Spleen (tissue), 7 donors: Measurements from ENCODE around the gene HUS1.

Experiments
- POLR2A ChIP-seq, 3 donors: fragments of 450-650 bp; IDR thresholded peaks; one replicate each; pipeline ENCODE4 v1.5.1; 2017; ENCODE audit warnings: antibody characterized with exemption in 3 of 3, mild to moderate bottlenecking in 1 of 3
- POLR2AphosphoS5 ChIP-seq, 3 donors: sonication (generic); formaldehyde crosslinking; IDR thresholded peaks; one replicate each; pipeline ENCODE4 v1.5.1; 2017; ENCODE audit warnings: antibody characterized with exemption in 3 of 3
- TF ChIP-seq, protein P1 (sequence below), 11 experiments: fragments of 200-600 bp in 7 of 11; fragments of 450-650 bp in 4 of 11; sonication (generic) in 4 of 11; IDR thresholded peaks in 8 of 11; conservative IDR thresholded peaks in 3 of 11; 1 replicate in 7 of 11; 2 replicates in 4 of 11; pipeline versions ENCODE4 v1.4.0 to v1.8.0; 2016 to 2021; ENCODE audit warnings: antibody characterized with exemption in 11 of 11, inconsistent platforms in 4 of 11, mild to moderate bottlenecking in 1 of 11
- donor health status: DM: no; HTN: no; CAD: no; lungs with moderate emphysema.
- donor health status: DM: no; HTN: no; CAD: no.
- donor health status: DM: no; HTN: no; CAD: no.

DNA sequence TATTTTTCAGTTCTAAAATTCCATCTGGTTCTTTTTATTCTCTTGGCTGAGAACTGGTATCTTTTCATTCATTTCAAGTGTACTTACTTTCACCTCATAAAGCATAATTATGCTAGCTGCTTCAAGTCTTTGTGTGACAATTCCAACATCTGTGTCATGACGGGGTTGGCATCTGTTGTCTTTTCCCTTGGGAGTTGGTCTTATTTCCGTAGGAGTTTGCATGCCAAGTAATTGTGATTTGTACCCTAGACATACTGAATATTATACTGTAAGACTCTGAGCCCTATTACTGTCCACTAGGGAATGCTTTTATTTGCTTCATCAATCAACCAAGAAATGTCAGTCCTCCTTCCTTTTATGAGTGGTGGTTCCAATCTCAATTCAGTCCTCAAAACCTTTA lies 24.6 kb upstream of the HUS1 start:
- TF ChIP-seq, protein P1, sequence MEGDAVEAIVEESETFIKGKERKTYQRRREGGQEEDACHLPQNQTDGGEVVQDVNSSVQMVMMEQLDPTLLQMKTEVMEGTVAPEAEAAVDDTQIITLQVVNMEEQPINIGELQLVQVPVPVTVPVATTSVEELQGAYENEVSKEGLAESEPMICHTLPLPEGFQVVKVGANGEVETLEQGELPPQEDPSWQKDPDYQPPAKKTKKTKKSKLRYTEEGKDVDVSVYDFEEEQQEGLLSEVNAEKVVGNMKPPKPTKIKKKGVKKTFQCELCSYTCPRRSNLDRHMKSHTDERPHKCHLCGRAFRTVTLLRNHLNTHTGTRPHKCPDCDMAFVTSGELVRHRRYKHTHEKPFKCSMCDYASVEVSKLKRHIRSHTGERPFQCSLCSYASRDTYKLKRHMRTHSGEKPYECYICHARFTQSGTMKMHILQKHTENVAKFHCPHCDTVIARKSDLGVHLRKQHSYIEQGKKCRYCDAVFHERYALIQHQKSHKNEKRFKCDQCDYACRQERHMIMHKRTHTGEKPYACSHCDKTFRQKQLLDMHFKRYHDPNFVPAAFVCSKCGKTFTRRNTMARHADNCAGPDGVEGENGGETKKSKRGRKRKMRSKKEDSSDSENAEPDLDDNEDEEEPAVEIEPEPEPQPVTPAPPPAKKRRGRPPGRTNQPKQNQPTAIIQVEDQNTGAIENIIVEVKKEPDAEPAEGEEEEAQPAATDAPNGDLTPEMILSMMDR (IDR thresholded peaks at IDR 0.05 in 8 of 11, conservative IDR thresholded peaks at IDR 0.05 in 3 of 11): no peak
- no peak for TF ChIP-seq POLR2AphosphoS5 (IDR thresholded peaks at IDR 0.05)
- TF ChIP-seq POLR2A (IDR thresholded peaks at IDR 0.05): no peak
